NT2/D1 (cell line): ENCODE measurements around the gene FOXO3.

ENCODE experiments used
- SUZ12 ChIP-seq: IDR thresholded peaks from 2 replicates; pipeline ENCODE4 v1.6.1; 2011; ENCODE audit not compliant: insufficient read length, insufficient read depth; ENCODE audit errors: extremely low read depth
- YY1 ChIP-seq: IDR thresholded peaks from 2 replicates; pipeline ENCODE4 v1.6.1; 2011; ENCODE audit not compliant: insufficient read length, insufficient read depth
- ZNF274 ChIP-seq: IDR thresholded peaks from 2 replicates; pipeline ENCODE4 v1.6.1; 2011; ENCODE audit warnings: mild to moderate bottlenecking, low read depth, low read length

DNA sequence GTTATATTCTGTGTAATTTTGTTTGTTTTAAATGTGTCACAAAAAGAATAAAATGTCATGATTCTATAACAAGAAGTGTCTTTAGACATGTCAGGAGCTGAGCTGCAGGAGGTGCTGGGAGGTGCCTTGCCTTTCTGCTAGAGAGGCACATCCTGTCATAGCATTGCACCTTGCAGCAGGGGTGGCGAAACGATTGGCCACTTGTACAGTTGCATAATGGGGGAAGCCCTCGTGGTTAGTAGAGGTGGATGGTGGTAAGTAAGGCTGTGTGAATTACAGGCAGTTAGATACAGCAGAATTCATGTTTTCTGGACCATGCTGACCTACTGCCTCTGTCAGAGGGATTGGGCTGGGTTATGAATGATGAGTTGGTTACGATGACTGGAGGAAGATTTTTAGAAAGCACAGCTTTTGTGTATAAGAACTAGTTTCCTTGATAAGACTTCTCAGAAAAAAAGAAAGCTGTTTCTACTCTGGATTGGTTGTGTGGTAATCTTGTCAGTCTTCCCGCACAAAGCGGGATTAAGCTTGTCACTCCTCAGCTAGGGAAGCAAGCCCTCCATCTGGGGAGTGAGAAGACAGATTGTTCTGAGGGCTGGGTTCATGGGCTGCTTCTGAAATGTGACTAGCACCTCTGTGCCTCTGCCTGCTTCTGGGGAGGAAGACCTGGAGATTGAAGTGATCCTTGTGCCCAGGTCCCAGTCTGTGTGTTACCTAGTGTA is 74.9 kb downstream of the FOXO3 start:
- no peak for TF ChIP-seq SUZ12
- no peak for TF ChIP-seq ZNF274
- no peak for TF ChIP-seq YY1
